Measurements from ENCODE around the gene RNF168.
"Not testable (repeated sequence)": the region's sequence is repeated elsewhere in the genome, so short reads cannot be mapped to it uniquely, and the experiment has no call there.

Gene RNF168

GRCh38 chr3:196514913-196515621 is 11.5 kb upstream of the RNF168 start, which contains the start of gene SMCO1:
TSS of gene SMCO1 (minus strand) at chr3:196515346. CDS start at chr3:196515209, 137 bp downstream.
- TF ChIP-seq CTCF (IDR thresholded peaks at IDR 0.05; ENCODE audit: extremely low read depth, insufficient read depth, missing control alignments) = no peak
- no peak for DNase-seq (ENCODE audit: low spot score)

DNA sequence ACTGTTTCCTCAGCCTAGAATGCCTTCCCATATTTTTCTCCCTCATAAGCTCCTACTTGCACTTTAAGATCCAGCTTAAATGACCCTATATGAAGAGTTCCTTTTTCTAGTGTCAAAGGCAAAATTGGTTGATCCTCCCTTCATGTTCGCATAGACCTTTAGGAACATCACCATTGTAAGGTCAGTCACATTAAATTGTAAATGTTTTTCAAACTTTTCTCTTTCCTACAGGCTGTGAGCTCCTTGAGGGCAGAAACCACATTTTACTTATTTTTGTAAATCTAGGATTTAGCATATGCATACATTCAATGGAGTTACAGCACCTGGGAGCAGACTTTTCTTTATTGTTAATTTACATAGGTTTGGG is 10.8 kb upstream of the RNF168 start:
- no peak for TF ChIP-seq CTCF (IDR thresholded peaks at IDR 0.05; ENCODE audit: extremely low read depth, insufficient read depth, missing control alignments)
- in situ Hi-C loops (cut with MboI; ENCODE audit: low pct_unique_long_range_greater_than_20kb, low sequenced_read_pairs, unreplicated experiment) = no loop called here
- no peak for DNase-seq (ENCODE audit: low spot score)

More at GRCh38 chr3:196514913-196515621, 11.5 kb upstream of the RNF168 start, which contains the start of gene SMCO1:
- in situ Hi-C loops (cut with MboI; ENCODE audit: low pct_unique_long_range_greater_than_20kb, low sequenced_read_pairs, unreplicated experiment) = no loop called here

GRCh38 chr3:196513697-196514349 is 10.3 kb upstream of the RNF168 start:
- in situ Hi-C loops (cut with MboI; ENCODE audit: low pct_unique_long_range_greater_than_20kb, low sequenced_read_pairs, unreplicated experiment) = no loop called here
- no peak for TF ChIP-seq CTCF (IDR thresholded peaks at IDR 0.05; ENCODE audit: extremely low read depth, insufficient read depth, missing control alignments)
- no peak for DNase-seq (ENCODE audit: low spot score)

GRCh38 chr3:196511646-196512425 is 8.3 kb upstream of the RNF168 start:
- DNase-seq (ENCODE audit: low spot score); in situ Hi-C loops (cut with MboI; ENCODE audit: low pct_unique_long_range_greater_than_20kb, low sequenced_read_pairs, unreplicated experiment): not testable (repeated sequence)

- in situ Hi-C loops (cut with MboI; ENCODE audit: low pct_unique_long_range_greater_than_20kb, low sequenced_read_pairs, unreplicated experiment); DNase-seq (ENCODE audit: low spot score): not testable (repeated sequence)
These were observed 7.5 kb upstream of the RNF168 start for GRCh38 chr3:196511108-196511507.

GRCh38 chr3:196506687-196507086 is 3.1 kb upstream of the RNF168 start:
- in situ Hi-C loops (cut with MboI; ENCODE audit: low pct_unique_long_range_greater_than_20kb, low sequenced_read_pairs, unreplicated experiment) = no loop called here
- DNase-seq (ENCODE audit: low spot score) = no peak
- TF ChIP-seq CTCF (IDR thresholded peaks at IDR 0.05; ENCODE audit: extremely low read depth, insufficient read depth, missing control alignments) = no peak

DNA sequence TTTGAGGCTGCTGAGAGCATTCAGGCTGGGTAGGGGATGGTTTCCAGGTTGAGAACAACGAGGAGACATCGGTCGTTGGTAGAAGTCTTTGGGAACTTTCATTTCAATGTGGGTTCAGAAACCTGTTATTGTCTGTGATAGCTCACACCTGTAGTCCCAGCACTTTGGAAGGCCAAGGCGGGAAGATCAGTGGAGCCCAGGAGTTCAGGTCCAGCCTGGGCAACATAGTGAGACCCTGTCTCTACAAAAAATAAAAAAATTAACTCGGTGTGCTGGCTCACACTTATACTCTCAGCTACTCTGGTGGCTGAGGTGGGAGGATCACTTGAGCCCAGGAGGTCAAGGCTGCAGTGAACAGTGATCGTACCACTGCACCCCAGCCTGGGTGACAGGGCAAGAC is 988 bp upstream of the RNF168 start:
- DNase-seq (ENCODE audit: low spot score) = no peak
- in situ Hi-C loops (cut with MboI; ENCODE audit: low pct_unique_long_range_greater_than_20kb, low sequenced_read_pairs, unreplicated experiment) = no loop called here

GRCh38 chr3:196504077-196504398 is 470 bp upstream of the RNF168 start:
- DNase-seq (ENCODE audit: low spot score); in situ Hi-C loops (cut with MboI; ENCODE audit: low pct_unique_long_range_greater_than_20kb, low sequenced_read_pairs, unreplicated experiment): not testable (repeated sequence)

More for the DNA sequence above, 988 bp upstream of the RNF168 start:
- TF ChIP-seq CTCF (IDR thresholded peaks at IDR 0.05; ENCODE audit: extremely low read depth, insufficient read depth, missing control alignments) = no peak

All from GM13977 (cell line).